CD4-positive, CD25-positive, alpha-beta regulatory T cell (primary cell): ENCODE data around the gene BABAM2. TPM values are rescaled to one million over a fixed set of nuclear protein-coding genes. Genes with fewer than 3 reads are reported as not detected.
"Not testable (repeated sequence)": the region's sequence is repeated elsewhere in the genome, so short reads cannot be mapped to it uniquely, and the experiment has no call there.

Experiments used
- ATAC-seq, 2 donors: fragments of 150-1000 bp; cut with Tn5 transposase; one replicate each; pipeline ENCODE4 v1.10.0; 2021; ENCODE audit warnings: low read depth in 2 of 2, moderate number of reproducible peaks in 2 of 2, moderate library complexity in 1 of 2
- DNase-seq, 3 donors: peaks; one replicate each; pipeline versions ENCODE4 v3.0.0 to v3.0.0-alpha.2; 2012 to 2022; ENCODE audit warnings: mixed read lengths in 1 of 3
- H3K27ac ChIP-seq: one replicate; pipeline ENCODE4 v1.7.0; 2013; ENCODE audit warnings: mild to moderate bottlenecking, low read length; ENCODE audit not compliant: insufficient read depth, poor library complexity, severe bottlenecking
- H3K27me3 ChIP-seq: one replicate; pipeline ENCODE4 v1.7.0; 2013; ENCODE audit warnings: low read length; ENCODE audit not compliant: control insufficient read depth, insufficient read depth
- H3K36me3 ChIP-seq: one replicate; pipeline ENCODE4 v1.7.0; 2013; ENCODE audit warnings: mild to moderate bottlenecking, low read length, moderate library complexity; ENCODE audit not compliant: control insufficient read depth, insufficient read depth
- H3K4me1 ChIP-seq: 2 replicates; pipeline ENCODE4 v1.7.0; 2013; ENCODE audit warnings: mild to moderate bottlenecking, low read length; ENCODE audit not compliant: insufficient read depth, control insufficient read depth, poor library complexity, severe bottlenecking
- H3K4me3 ChIP-seq: one replicate; pipeline ENCODE4 v1.7.0; 2013; ENCODE audit warnings: low read depth, mild to moderate bottlenecking, low read length, moderate library complexity
- H3K9me3 ChIP-seq, 2 experiments: 1 replicate in 1 of 2; 2 replicates in 1 of 2; pipeline ENCODE4 v1.7.0; 2013; ENCODE audit warnings: low read length in 2 of 2, mild to moderate bottlenecking in 1 of 2, moderate library complexity in 1 of 2; ENCODE audit not compliant: control insufficient read depth in 2 of 2
- H3K27ac Mint-ChIP-seq, 3 donors: one replicate each; pipeline ENCODE4 v1.8.0; 2020 to 2022; ENCODE audit warnings: mild to moderate bottlenecking in 3 of 3, mixed read lengths in 3 of 3, moderate library complexity in 2 of 3
- H3K27me3 Mint-ChIP-seq: one replicate; pipeline ENCODE4 v1.8.0; 2022; ENCODE audit warnings: mild to moderate bottlenecking, mixed read lengths
- H3K36me3 Mint-ChIP-seq: one replicate; pipeline ENCODE4 v1.8.0; 2020; ENCODE audit warnings: mixed read lengths
- H3K4me1 Mint-ChIP-seq, 4 donors: one replicate each; pipeline ENCODE4 v1.8.0; 2020 to 2022; ENCODE audit warnings: mixed read lengths in 4 of 4, mild to moderate bottlenecking in 1 of 4
- H3K4me3 Mint-ChIP-seq, 4 donors: one replicate each; pipeline ENCODE4 v1.8.0; 2020 to 2022; ENCODE audit warnings: mild to moderate bottlenecking in 4 of 4, mixed read lengths in 4 of 4, moderate library complexity in 3 of 4
- H3K9me3 Mint-ChIP-seq, 7 donors: one replicate each; pipeline ENCODE4 v1.8.0; 2020 to 2022; ENCODE audit warnings: mixed read lengths in 7 of 7, mild to moderate bottlenecking in 3 of 7, moderate library complexity in 2 of 7
- polyA plus RNA-seq, 4 donors: library from polyadenylated mRNA; unstranded; fragments of 300-500 nt; fragmentation: Illumina TruSeq; gene quantifications; one replicate each; pipeline ENCODE4 v1.2.3, GENCODE V29; 2021
- total RNA-seq: library from RNA; stranded (reverse); gene quantifications from one replicate; pipeline ENCODE4 v1.2.3, GENCODE V29; 2022

The BABAM2 gene
- total and polyA plus RNA-seq, 5 donors from 2014 or later, result 42.9 to 70.0 (median 58.5) TPM

DNA sequence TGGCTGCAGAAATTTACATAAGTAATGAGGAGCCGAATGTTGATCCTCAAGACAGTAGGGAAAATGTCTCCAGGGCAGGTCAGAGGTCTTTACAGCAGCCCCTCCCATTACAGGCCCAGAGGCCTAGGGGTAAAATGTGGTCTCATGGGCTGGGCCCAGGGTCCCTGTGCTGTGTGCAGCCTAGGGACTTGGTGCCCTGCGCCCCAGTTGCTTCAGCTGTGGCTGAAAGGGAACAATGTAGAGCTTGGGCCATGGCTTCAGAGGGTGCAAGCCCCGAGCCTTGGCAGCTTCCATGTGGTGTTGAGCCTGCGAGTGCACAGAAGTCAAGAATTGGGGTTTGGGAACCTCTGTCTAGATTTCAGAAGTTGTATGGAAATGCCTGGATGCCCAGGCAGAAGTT lies 77.5 kb downstream of the BABAM2 start:
- peaks cover 29% of the 10 kb centered on the region for H3K36me3 Mint-ChIP-seq
- Histone ChIP-seq H3K9me3 (peaks cover 5 to 19% of the 10 kb centered on the region in 2 experiments), H3K4me1 (peaks cover 10% of the 10 kb centered on the region)
- not testable (repeated sequence) for H3K27me3 Mint-ChIP-seq, H3K36me3 ChIP-seq, H3K4me3 ChIP-seq, H3K27me3 ChIP-seq, DNase-seq, H3K27ac ChIP-seq, ATAC-seq, H3K27ac Mint-ChIP-seq
- peaks cover 0 to 18% (median 14%) of the 10 kb centered on the region in 7 donors for H3K9me3 Mint-ChIP-seq
- peak overlapping the region in 1 of 4 donors; percentile 8 for H3K4me3 Mint-ChIP-seq
- peaks cover 22 to 46% (median 34%) of the 10 kb centered on the region in 4 donors for H3K4me1 Mint-ChIP-seq

DNA sequence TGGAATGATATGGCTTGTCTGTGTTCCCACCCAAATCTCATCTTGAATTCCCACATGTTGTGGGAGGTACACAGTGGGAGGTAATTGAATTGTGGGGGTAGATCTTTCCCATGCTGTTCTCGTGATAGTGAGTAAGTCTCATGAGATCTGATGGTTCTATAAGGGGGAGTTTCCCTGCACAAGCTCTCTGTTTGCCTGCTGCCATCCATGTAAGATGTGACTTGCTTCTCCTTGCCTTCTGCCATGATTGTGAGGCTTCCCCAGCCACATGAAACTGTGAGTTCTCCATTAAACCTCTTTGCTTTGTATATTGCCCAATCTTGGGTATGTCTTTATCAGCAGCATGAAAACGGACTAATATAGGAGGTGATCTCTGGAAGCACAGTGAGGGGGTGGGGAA lies 78.4 kb downstream of the BABAM2 start:
- peaks cover 10% of the 10 kb centered on the region for H3K4me1 ChIP-seq
- Mint-ChIP-seq H3K4me1 (peaks cover 19 to 44% (median 34%) of the 10 kb centered on the region in 4 donors), H3K4me3 (peak overlapping the region in 1 of 4 donors; percentile 27), H3K9me3 (peaks cover 0 to 18% (median 12%) of the 10 kb centered on the region in 7 donors), H3K27ac (peak overlapping the region in 1 of 3 donors; percentile 70), H3K36me3 (peaks cover 25% of the 10 kb centered on the region)
- H3K27me3 Mint-ChIP-seq, H3K27ac ChIP-seq, ATAC-seq, H3K27me3 ChIP-seq, DNase-seq, H3K4me3 ChIP-seq, H3K36me3 ChIP-seq: not testable (repeated sequence)
- H3K9me3 ChIP-seq, result peaks cover 5 to 19% of the 10 kb centered on the region in 2 experiments

- Histone ChIP-seq H3K27me3 (no peaks in the 10 kb centered on the region), H3K27ac (no peak overlapping the region), H3K4me3 (no peak overlapping the region), H3K36me3 (no peaks in the 10 kb centered on the region), H3K9me3 (peaks cover 5 to 19% of the 10 kb centered on the region in 2 experiments), H3K4me1 (no peaks in the 10 kb centered on the region)
- no peak overlapping the region for H3K27ac Mint-ChIP-seq
- peaks cover 23% of the 10 kb centered on the region for H3K36me3 Mint-ChIP-seq
- no peak for DNase-seq
- no peaks in the 10 kb centered on the region for H3K27me3 Mint-ChIP-seq
- no peak overlapping the region for H3K4me3 Mint-ChIP-seq
- no peak for ATAC-seq
- H3K9me3 Mint-ChIP-seq, result peaks cover 0 to 18% (median 9%) of the 10 kb centered on the region in 7 donors
- peaks cover 6 to 23% (median 15%) of the 10 kb centered on the region in 4 donors for H3K4me1 Mint-ChIP-seq
Observed at GRCh38 chr2:27972311-27972710, 81.8 kb downstream of the BABAM2 start.

- peaks cover 5 to 9% of the 10 kb centered on the region in 2 experiments for H3K9me3 ChIP-seq
- no peaks in the 10 kb centered on the region for H3K4me1 ChIP-seq
- no peaks in the 10 kb centered on the region for H3K27me3 ChIP-seq
- Mint-ChIP-seq H3K4me3 (no peak overlapping the region), H3K27ac (no peak overlapping the region), H3K36me3 (peaks cover 21% of the 10 kb centered on the region), H3K9me3 (peaks cover 0 to 10% (median 7%) of the 10 kb centered on the region in 7 donors), H3K27me3 (no peaks in the 10 kb centered on the region), H3K4me1 (peaks cover 7 to 26% (median 19%) of the 10 kb centered on the region in 4 donors)
- H3K36me3 ChIP-seq, result no peaks in the 10 kb centered on the region
- ATAC-seq (no peak), DNase-seq (no peak)
- H3K27ac ChIP-seq, result no peak overlapping the region
- no peak overlapping the region for H3K4me3 ChIP-seq
Observed at GRCh38 chr2:27973592-27973991, 83.1 kb downstream of the BABAM2 start.

- no peak for ATAC-seq
- no peak overlapping the region for H3K4me3 ChIP-seq
- Mint-ChIP-seq H3K4me1 (peaks cover 13 to 31% (median 26%) of the 10 kb centered on the region in 4 donors), H3K27ac (no peak overlapping the region), H3K9me3 (peaks cover 0 to 3% (median 0%) of the 10 kb centered on the region in 7 donors), H3K27me3 (no peaks in the 10 kb centered on the region), H3K36me3 (peaks cover 10% of the 10 kb centered on the region), H3K4me3 (no peak overlapping the region)
- no peaks in the 10 kb centered on the region for H3K9me3 ChIP-seq
- DNase-seq, result no peak
- peaks cover 17% of the 10 kb centered on the region for H3K4me1 ChIP-seq
- H3K27ac ChIP-seq, result no peak overlapping the region
- no peaks in the 10 kb centered on the region for H3K36me3 ChIP-seq
- H3K27me3 ChIP-seq, result no peaks in the 10 kb centered on the region
Observed at GRCh38 chr2:27976308-27976707, 85.8 kb downstream of the BABAM2 start.

DNA sequence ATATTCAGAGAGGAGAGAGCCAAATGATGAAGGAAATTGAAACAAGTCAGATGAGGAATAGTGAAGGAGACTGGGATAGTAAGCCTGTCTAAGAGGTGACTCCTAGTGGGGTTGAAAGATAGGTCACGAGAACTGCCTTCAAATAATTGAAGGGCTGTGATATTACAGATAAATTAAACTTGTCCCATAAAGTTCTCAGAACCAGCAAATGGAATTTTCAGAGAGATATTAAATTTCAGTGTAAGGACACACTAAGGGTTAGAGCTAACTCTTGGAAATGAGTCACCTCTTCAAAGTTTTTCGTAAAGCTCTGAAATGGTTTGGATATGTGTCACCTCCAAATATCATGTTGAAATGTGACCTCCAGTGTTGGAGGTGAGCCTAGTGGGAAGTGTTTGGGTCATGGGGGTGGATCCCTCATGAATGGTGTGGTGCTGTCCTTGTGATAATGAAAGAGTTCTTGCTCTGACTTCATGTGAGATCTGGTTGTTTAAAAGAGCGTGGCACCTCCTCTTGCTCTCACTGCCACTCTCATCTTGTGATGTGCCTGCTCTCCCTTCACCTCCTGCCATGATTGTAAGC lies 87.3 kb downstream of the BABAM2 start:
- Mint-ChIP-seq H3K27ac (peak overlapping the region; percentile 9 to 90 (median 38)), H3K4me1 (peaks cover 13 to 34% (median 25%) of the 10 kb centered on the region in 4 donors), H3K4me3 (no peak overlapping the region), H3K27me3 (no peaks in the 10 kb centered on the region), H3K9me3 (peaks cover 0 to 3% (median 0%) of the 10 kb centered on the region in 7 donors), H3K36me3 (peaks cover 10% of the 10 kb centered on the region)
- H3K27ac ChIP-seq, result no peak overlapping the region
- no peaks in the 10 kb centered on the region for H3K9me3 ChIP-seq
- DNase-seq, result peak in 1 of 3 donors; percentile 22
- H3K27me3 ChIP-seq, result no peaks in the 10 kb centered on the region
- H3K4me1 ChIP-seq, result peaks cover 17% of the 10 kb centered on the region
- no peak for ATAC-seq
- H3K36me3 ChIP-seq, result no peaks in the 10 kb centered on the region
- H3K4me3 ChIP-seq, result no peak overlapping the region

DNA sequence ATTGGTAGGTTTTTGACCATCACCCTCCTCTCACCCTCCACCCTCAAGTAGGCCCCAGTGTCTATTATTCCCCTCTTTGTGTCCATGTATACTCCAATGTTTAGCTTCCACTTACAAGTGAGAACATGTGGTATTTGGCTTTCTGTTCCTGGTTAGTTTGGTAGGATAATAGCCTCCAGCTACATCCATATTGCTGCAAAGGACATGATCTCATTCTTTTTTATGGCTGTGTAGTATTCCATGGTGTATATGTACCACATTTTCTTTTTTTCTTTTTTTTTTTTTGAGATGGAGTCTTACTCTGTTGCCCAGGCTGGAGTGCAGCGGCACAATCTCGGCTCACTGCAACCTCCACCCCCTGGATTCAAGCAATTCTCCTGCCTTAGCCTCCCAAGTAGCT lies 88.2 kb downstream of the BABAM2 start:
- H3K9me3 Mint-ChIP-seq, H3K36me3 Mint-ChIP-seq, H3K27me3 ChIP-seq, H3K9me3 ChIP-seq, H3K27ac Mint-ChIP-seq, ATAC-seq, H3K4me3 ChIP-seq, DNase-seq, H3K36me3 ChIP-seq, H3K4me3 Mint-ChIP-seq, H3K27ac ChIP-seq, H3K27me3 Mint-ChIP-seq: not testable (repeated sequence)
- H3K4me1 Mint-ChIP-seq, result peaks cover 13 to 34% (median 25%) of the 10 kb centered on the region in 4 donors
- peaks cover 17% of the 10 kb centered on the region for H3K4me1 ChIP-seq

DNA sequence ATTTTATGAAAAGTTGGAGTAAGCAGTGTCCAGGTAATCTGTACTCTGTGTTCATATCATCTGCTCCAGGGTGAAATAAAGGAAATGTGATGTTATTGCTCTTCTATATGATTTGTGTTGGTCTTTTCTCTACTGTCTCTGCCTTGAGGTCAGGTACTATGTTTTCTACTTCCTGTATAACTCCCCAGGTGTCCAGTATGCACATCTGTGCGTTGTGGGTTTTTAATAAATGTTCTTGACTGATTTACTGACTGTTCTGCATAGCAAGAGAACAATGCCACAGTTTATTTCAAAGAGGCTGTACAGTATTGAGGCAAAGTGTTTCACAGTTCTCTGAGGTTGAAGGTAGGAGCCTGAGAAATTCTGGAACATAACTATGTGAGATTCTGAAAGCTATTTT lies 89.7 kb downstream of the BABAM2 start:
- Histone ChIP-seq H3K36me3 (no peaks in the 10 kb centered on the region), H3K27me3 (no peaks in the 10 kb centered on the region), H3K9me3 (no peaks in the 10 kb centered on the region), H3K4me3 (no peak overlapping the region), H3K27ac (no peak overlapping the region), H3K4me1 (peaks cover 17% of the 10 kb centered on the region)
- peaks cover 15 to 34% (median 24%) of the 10 kb centered on the region in 4 donors for H3K4me1 Mint-ChIP-seq
- DNase-seq (no peak), ATAC-seq (peak in 1 of 2 donors; percentile 31)
- peak overlapping the region; percentile 8 to 66 (median 18) for H3K27ac Mint-ChIP-seq
- no peaks in the 10 kb centered on the region for H3K27me3 Mint-ChIP-seq
- H3K4me3 Mint-ChIP-seq, result no peak overlapping the region
- H3K9me3 Mint-ChIP-seq, result peaks cover 0 to 3% (median 0%) of the 10 kb centered on the region in 7 donors
- H3K36me3 Mint-ChIP-seq, result peaks cover 9% of the 10 kb centered on the region
